GM12878 (cell line): ENCODE data around the gene CHCHD6. TPM values are rescaled to one million over a fixed set of nuclear protein-coding genes. Genes with fewer than 3 reads are reported as not detected.

Experiments
- ATAC-seq: fragments of 200-7000 bp; cut with Tn5 transposase; 3 replicates; pipeline ENCODE4 v1.9.1; 2020; ENCODE audit warnings: mild to moderate bottlenecking, moderate library complexity
- BruUV-seq: library from RNA; stranded (reverse); fragments of 400-500 nt; replicated peaks from 2 replicates; lab custom pipeline; 2021; lab: Mats Ljungman, UMichigan
- CTCF ChIA-PET: fragments of 300-600 bp; sonication (Branson Sonifier 250); formaldehyde crosslinking; extraction: SDS; loops from one replicate; lab custom pipeline; 2021; ENCODE audit warnings: inconsistent platforms; lab: Yijun Ruan, JAX
- POLR2A ChIA-PET: fragments of 350-600 bp; formaldehyde crosslinking; extraction: SDS; loops from one replicate; lab custom pipeline; 2021; ENCODE audit warnings: inconsistent platforms; lab: Charles Lee
- RAD21 ChIA-PET: fragments of 300-600 bp; sonication (Branson Sonifier 250); formaldehyde crosslinking; loops from one replicate; lab custom pipeline; 2023; ENCODE audit warnings: antibody characterized with exemption; ENCODE audit not compliant: unreplicated experiment; lab: Charles Lee
- SMC1A ChIA-PET: fragments of 300-600 bp; sonication (Branson Sonifier 250); formaldehyde crosslinking; loops from one replicate; lab custom pipeline; 2023; ENCODE audit not compliant: unreplicated experiment, uncharacterized antibody; lab: Charles Lee
- DNase-seq: peaks from one replicate; pipeline ENCODE4 v3.0.0-alpha.2; 2011; ENCODE audit warnings: low read depth, low spot score
- FAIRE-seq: peaks from 3 replicates; lab custom pipeline; 2011; peaks lifted over from hg19 to GRCh38; lab: Jason Lieb, UNC
- H2AFZ ChIP-seq: 2 replicates; pipeline ENCODE4 v1.6.0; 2011; ENCODE audit warnings: low read depth, low read length, control low read depth; ENCODE audit not compliant: control insufficient read depth
- H3K27ac ChIP-seq: 2 replicates; pipeline ENCODE4 v1.5.1; 2011; ENCODE audit warnings: control low read depth; ENCODE audit not compliant: control insufficient read depth, insufficient read depth
- H3K27me3 ChIP-seq, 2 experiments: replicated peaks in 1 of 2; 2 replicates each; pipeline versions ENCODE4 v1.6.0 to v1.6.1; 2011; ENCODE audit warnings: low read length in 1 of 2; ENCODE audit not compliant: control insufficient read depth in 2 of 2, insufficient read depth in 2 of 2
- H3K36me3 ChIP-seq, 2 experiments: 2 replicates each; pipeline ENCODE4 v1.5.1; 2011; ENCODE audit warnings: low read length in 1 of 2; ENCODE audit not compliant: control insufficient read depth in 2 of 2, insufficient read depth in 2 of 2
- H3K4me1 ChIP-seq: 2 replicates; pipeline ENCODE4 v1.6.1; 2011; ENCODE audit warnings: mild to moderate bottlenecking, low read length, moderate library complexity, mixed read lengths; ENCODE audit not compliant: control insufficient read depth, insufficient read depth
- H3K4me2 ChIP-seq: 2 replicates; pipeline ENCODE4 v1.6.0; 2011; ENCODE audit warnings: control low read depth; ENCODE audit not compliant: control insufficient read depth, insufficient read depth
- H3K4me3 ChIP-seq: fragments of 200-600 bp; sonication (generic); 2 replicates; pipeline ENCODE4 v1.5.1; 2016
- H3K79me2 ChIP-seq: 2 replicates; pipeline ENCODE4 v1.6.0; 2011; ENCODE audit warnings: low read length; ENCODE audit not compliant: control insufficient read depth, insufficient read depth
- H3K9ac ChIP-seq: 2 replicates; pipeline ENCODE4 v1.8.0; 2011; ENCODE audit warnings: low read length, control low read depth, mixed read lengths; ENCODE audit not compliant: control insufficient read depth, insufficient read depth
- H3K9me3 ChIP-seq: replicated peaks from 3 replicates; pipeline ENCODE4 v1.5.1; 2011; ENCODE audit warnings: mild to moderate bottlenecking, low read length; ENCODE audit not compliant: control insufficient read depth, insufficient read depth
- H4K20me1 ChIP-seq: 2 replicates; pipeline ENCODE4 v1.6.0; 2011; ENCODE audit not compliant: control insufficient read depth, insufficient read depth
- ESRRA ChIP-seq: IDR thresholded peaks from 2 replicates; pipeline ENCODE4 v1.6.1; 2012; ENCODE audit warnings: mild to moderate bottlenecking, low read length, improper control_type of control experiment
- EZH2 ChIP-seq: IDR thresholded peaks from 2 replicates; pipeline ENCODE4 v1.6.1; 2012; ENCODE audit warnings: low read depth, mild to moderate bottlenecking, control low read depth, inconsistent platforms, low read length, borderline replicate concordance; ENCODE audit not compliant: control insufficient read depth
- FOXK2 ChIP-seq: fragments of 450-650 bp; IDR thresholded peaks from 2 replicates; pipeline ENCODE4 v1.6.1; 2017; ENCODE audit warnings: mild to moderate bottlenecking, moderate library complexity
- GABPA ChIP-seq: IDR thresholded peaks from 2 replicates; pipeline ENCODE4 v1.6.1; 2014; ENCODE audit warnings: antibody characterized with exemption, low read depth, mild to moderate bottlenecking, inconsistent platforms
- HDAC6 ChIP-seq: fragments of 200-600 bp; sonication (generic); IDR thresholded peaks from one replicate; pipeline ENCODE4 v1.8.0; 2017; ENCODE audit warnings: antibody characterized with exemption; ENCODE audit not compliant: unreplicated experiment
- POLR2AphosphoS2 ChIP-seq: IDR thresholded peaks from 2 replicates; pipeline ENCODE4 v1.6.1; 2011; ENCODE audit warnings: low read depth, mild to moderate bottlenecking, low read length, improper control_type of control experiment, moderate library complexity
- SMC3 ChIP-seq: IDR thresholded peaks from 2 replicates; pipeline ENCODE4 v1.6.1; 2011; ENCODE audit warnings: low read length, improper control_type of control experiment, borderline replicate concordance
- SP1 ChIP-seq: IDR thresholded peaks from one replicate; pipeline ENCODE4 v1.6.1; 2011; ENCODE audit warnings: low read depth, low read length
- SUZ12 ChIP-seq: fragments of 200-600 bp; sonication (generic); IDR thresholded peaks from one replicate; pipeline ENCODE4 v1.6.1; 2018; ENCODE audit warnings: antibody characterized with exemption, mild to moderate bottlenecking; ENCODE audit not compliant: unreplicated experiment
- WGBS: methylation state at CpG from one replicate; pipeline ENCODE4 v1.1.6; 2016; ENCODE audit warnings: low lambda C conversion rate; ENCODE audit not compliant: insufficient replicate concordance, insufficient coverage; ENCODE audit errors: missing lambda C conversion rate; 5-methylcytosine and 5-hydroxymethylcytosine counted together
- in situ Hi-C: fragments of 300-500 bp; cut with MboI; formaldehyde crosslinking; loops from 9 replicates; pipeline ENCODE4 v1.14.3; 2018; ENCODE audit warnings: mixed read lengths
- intact Hi-C: fragments of 100-400 bp; cut with micrococcal nuclease; formaldehyde crosslinking; loops from one replicate; pipeline ENCODE4 v1.14.2; 2022; ENCODE audit not compliant: unreplicated experiment
- polyA plus RNA-seq, 11 experiments: library from polyadenylated mRNA; depleted of rRNA in 4 of 11; unstranded in 6 of 11; stranded (reverse) in 5 of 11; fragments of >200 nt; fragmentation: Nextera tagmentation in 4 of 11; fragmentation: Illumina TruSeq in 1 of 11; extraction: Ambion mirVana in 4 of 11; extraction: Trizol in 1 of 11; gene quantifications; 1 replicate in 1 of 11; 2 replicates in 10 of 11; pipeline versions ENCODE4 v1.2.1 to v1.2.3, GENCODE V29; 2011 to 2016; ENCODE audit warnings: inconsistent platforms in 2 of 11, missing spikeins in 2 of 11, low read depth in 1 of 11
- total RNA-seq, 4 experiments: library from RNA; depleted of rRNA in 3 of 4; stranded (reverse); fragments of >200 nt in 3 of 4; fragmentation: Illumina TruSeq in 1 of 4; extraction: Trizol in 1 of 4; gene quantifications; 2 replicates each; pipeline versions ENCODE4 v1.2.1 to v1.2.3, GENCODE V29; 2013 to 2021
- TF ChIP-seq, protein P1 (sequence below): fragments of 150-350 bp; IDR thresholded peaks from 2 replicates; pipeline ENCODE4 v1.6.1; 2016; ENCODE audit warnings: low read depth, low read length
- TF ChIP-seq, protein P2 (sequence below): IDR thresholded peaks from 2 replicates; pipeline ENCODE4 v1.6.1; 2012; ENCODE audit warnings: mild to moderate bottlenecking, low read depth, low read length
- TF ChIP-seq, protein P3 (sequence below): fragments of 450-650 bp; IDR thresholded peaks from 2 replicates; pipeline ENCODE4 v1.6.1; 2014; ENCODE audit warnings: mild to moderate bottlenecking
- TF ChIP-seq, protein P4 (sequence below): fragments of 450-650 bp; IDR thresholded peaks from 2 replicates; pipeline ENCODE4 v1.6.1; 2016; ENCODE audit warnings: mild to moderate bottlenecking

CHCHD6 gene
- total and polyA plus RNA-seq, 10 of the 15 experiments (the other 5 are each of a cell fraction or from before 2014, with no cell fraction given): 2.7 to 16.7 (median 12.3) TPM

DNA sequence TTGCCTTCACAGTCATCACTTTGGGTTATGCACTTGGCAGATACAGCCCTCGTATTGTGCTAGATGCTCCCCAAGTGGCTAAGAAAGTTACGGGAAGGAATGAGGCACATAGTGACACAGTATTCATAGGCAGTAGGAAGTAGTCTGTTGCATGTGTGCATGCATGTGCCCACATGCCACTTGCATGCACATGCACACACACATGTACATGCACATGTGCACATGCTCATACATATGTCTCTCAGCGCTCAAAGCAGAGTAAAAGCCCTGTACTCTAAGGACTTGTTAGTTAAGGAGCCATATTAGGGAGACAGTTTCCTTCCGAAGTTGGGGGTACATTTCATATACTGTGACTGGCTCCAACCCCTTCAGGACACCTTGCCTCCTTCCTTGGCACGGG, 128.9 kb downstream of the CHCHD6 start:
- no peak overlapping the region for H3K4me2 ChIP-seq
- H3K4me1 ChIP-seq: no peaks in the 10 kb centered on the region
- no peak for ATAC-seq
- FAIRE-seq: no peak
- no peak overlapping the region for H3K27ac ChIP-seq
- H3K27me3 ChIP-seq: no peaks in the 10 kb centered on the region
- no peaks in the 10 kb centered on the region for H4K20me1 ChIP-seq
- no peaks in the 10 kb centered on the region; a peak in 1 of 4 replicates for H3K36me3 ChIP-seq
- SMC1A ChIA-PET: no interaction called here
- TF ChIP-seq, protein P1, sequence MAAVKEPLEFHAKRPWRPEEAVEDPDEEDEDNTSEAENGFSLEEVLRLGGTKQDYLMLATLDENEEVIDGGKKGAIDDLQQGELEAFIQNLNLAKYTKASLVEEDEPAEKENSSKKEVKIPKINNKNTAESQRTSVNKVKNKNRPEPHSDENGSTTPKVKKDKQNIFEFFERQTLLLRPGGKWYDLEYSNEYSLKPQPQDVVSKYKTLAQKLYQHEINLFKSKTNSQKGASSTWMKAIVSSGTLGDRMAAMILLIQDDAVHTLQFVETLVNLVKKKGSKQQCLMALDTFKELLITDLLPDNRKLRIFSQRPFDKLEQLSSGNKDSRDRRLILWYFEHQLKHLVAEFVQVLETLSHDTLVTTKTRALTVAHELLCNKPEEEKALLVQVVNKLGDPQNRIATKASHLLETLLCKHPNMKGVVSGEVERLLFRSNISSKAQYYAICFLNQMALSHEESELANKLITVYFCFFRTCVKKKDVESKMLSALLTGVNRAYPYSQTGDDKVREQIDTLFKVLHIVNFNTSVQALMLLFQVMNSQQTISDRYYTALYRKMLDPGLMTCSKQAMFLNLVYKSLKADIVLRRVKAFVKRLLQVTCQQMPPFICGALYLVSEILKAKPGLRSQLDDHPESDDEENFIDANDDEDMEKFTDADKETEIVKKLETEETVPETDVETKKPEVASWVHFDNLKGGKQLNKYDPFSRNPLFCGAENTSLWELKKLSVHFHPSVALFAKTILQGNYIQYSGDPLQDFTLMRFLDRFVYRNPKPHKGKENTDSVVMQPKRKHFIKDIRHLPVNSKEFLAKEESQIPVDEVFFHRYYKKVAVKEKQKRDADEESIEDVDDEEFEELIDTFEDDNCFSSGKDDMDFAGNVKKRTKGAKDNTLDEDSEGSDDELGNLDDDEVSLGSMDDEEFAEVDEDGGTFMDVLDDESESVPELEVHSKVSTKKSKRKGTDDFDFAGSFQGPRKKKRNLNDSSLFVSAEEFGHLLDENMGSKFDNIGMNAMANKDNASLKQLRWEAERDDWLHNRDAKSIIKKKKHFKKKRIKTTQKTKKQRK: no peak
- TF ChIP-seq, protein P2, sequence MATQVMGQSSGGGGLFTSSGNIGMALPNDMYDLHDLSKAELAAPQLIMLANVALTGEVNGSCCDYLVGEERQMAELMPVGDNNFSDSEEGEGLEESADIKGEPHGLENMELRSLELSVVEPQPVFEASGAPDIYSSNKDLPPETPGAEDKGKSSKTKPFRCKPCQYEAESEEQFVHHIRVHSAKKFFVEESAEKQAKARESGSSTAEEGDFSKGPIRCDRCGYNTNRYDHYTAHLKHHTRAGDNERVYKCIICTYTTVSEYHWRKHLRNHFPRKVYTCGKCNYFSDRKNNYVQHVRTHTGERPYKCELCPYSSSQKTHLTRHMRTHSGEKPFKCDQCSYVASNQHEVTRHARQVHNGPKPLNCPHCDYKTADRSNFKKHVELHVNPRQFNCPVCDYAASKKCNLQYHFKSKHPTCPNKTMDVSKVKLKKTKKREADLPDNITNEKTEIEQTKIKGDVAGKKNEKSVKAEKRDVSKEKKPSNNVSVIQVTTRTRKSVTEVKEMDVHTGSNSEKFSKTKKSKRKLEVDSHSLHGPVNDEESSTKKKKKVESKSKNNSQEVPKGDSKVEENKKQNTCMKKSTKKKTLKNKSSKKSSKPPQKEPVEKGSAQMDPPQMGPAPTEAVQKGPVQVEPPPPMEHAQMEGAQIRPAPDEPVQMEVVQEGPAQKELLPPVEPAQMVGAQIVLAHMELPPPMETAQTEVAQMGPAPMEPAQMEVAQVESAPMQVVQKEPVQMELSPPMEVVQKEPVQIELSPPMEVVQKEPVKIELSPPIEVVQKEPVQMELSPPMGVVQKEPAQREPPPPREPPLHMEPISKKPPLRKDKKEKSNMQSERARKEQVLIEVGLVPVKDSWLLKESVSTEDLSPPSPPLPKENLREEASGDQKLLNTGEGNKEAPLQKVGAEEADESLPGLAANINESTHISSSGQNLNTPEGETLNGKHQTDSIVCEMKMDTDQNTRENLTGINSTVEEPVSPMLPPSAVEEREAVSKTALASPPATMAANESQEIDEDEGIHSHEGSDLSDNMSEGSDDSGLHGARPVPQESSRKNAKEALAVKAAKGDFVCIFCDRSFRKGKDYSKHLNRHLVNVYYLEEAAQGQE: no peak
- TF ChIP-seq POLR2AphosphoS2: no peak
- TF ChIP-seq EZH2: no peak
- TF ChIP-seq SMC3: no peak
- TF ChIP-seq SUZ12: no peak
- TF ChIP-seq GABPA: no peak
- no peak for TF ChIP-seq FOXK2
- TF ChIP-seq, protein P3, sequence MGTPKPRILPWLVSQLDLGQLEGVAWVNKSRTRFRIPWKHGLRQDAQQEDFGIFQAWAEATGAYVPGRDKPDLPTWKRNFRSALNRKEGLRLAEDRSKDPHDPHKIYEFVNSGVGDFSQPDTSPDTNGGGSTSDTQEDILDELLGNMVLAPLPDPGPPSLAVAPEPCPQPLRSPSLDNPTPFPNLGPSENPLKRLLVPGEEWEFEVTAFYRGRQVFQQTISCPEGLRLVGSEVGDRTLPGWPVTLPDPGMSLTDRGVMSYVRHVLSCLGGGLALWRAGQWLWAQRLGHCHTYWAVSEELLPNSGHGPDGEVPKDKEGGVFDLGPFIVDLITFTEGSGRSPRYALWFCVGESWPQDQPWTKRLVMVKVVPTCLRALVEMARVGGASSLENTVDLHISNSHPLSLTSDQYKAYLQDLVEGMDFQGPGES: no peak
- TF ChIP-seq ESRRA: no peak
- TF ChIP-seq, protein P4, sequence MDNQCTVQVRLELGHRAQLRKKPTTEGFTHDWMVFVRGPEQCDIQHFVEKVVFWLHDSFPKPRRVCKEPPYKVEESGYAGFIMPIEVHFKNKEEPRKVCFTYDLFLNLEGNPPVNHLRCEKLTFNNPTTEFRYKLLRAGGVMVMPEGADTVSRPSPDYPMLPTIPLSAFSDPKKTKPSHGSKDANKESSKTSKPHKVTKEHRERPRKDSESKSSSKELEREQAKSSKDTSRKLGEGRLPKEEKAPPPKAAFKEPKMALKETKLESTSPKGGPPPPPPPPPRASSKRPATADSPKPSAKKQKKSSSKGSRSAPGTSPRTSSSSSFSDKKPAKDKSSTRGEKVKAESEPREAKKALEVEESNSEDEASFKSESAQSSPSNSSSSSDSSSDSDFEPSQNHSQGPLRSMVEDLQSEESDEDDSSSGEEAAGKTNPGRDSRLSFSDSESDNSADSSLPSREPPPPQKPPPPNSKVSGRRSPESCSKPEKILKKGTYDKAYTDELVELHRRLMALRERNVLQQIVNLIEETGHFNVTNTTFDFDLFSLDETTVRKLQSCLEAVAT: no peak
- TF ChIP-seq SP1: no peak
- no peak for TF ChIP-seq HDAC6
- TF ChIP-seq, all 136 proteins: peak for 0
- no peak for DNase-seq
- ChIA-PET CTCF (no interaction called here), POLR2A (no interaction called here), RAD21 (no interaction called here)
- BruUV-seq: no TSS peak
- Histone ChIP-seq H3K9ac (no peak overlapping the region), H2AFZ (no peak overlapping the region), H3K79me2 (no peaks in the 10 kb centered on the region), H3K4me3 (no peak overlapping the region), H3K9me3 (no peaks in the 10 kb centered on the region)
- in situ Hi-C loops: no loop called here
- WGBS: 79% methylated on average over 5 of the region's 5 CpGs
- intact Hi-C loops: no loop called here
